Gastroesophageal sphincter (tissue), 3 donors: Measurements from ENCODE around the gene GRM3.

Experiments
- CTCF ChIP-seq, 4 experiments: fragments of 200-600 bp in 2 of 4; fragments of 450-650 bp in 2 of 4; sonication (generic) in 1 of 4; IDR thresholded peaks; one replicate each; pipeline ENCODE4 v1.5.1; 2017 to 2019; ENCODE audit warnings: antibody characterized with exemption in 4 of 4, mild to moderate bottlenecking in 2 of 4, moderate library complexity in 2 of 4
- EP300 ChIP-seq: sonication (generic); formaldehyde crosslinking; IDR thresholded peaks from one replicate; pipeline ENCODE4 v1.6.1; 2017; ENCODE audit warnings: antibody characterized with exemption, mild to moderate bottlenecking
- POLR2A ChIP-seq, 2 donors: fragments of 450-650 bp; IDR thresholded peaks; one replicate each; pipeline ENCODE4 v1.6.1; 2017; ENCODE audit warnings: antibody characterized with exemption in 2 of 2, mild to moderate bottlenecking in 2 of 2, moderate library complexity in 1 of 2

GRCh38 chr7:86785641-86786040, 141.9 kb downstream of the GRM3 start:
- TF ChIP-seq POLR2A (IDR thresholded peaks at IDR 0.05), result no peak
- no peak for TF ChIP-seq CTCF (IDR thresholded peaks at IDR 0.05)
- no peak for TF ChIP-seq EP300
